ENCODE data around the gene SDK1. TPM values are rescaled to one million over a fixed set of nuclear protein-coding genes. Genes with fewer than 3 reads are reported as not detected.

The SDK1 gene
- total and polyA plus RNA-seq, 10 of the 15 experiments (the other 5 are each of a cell fraction or from before 2014, with no cell fraction given): 0.14 to 0.33 TPM; not detected in 8

DNA sequence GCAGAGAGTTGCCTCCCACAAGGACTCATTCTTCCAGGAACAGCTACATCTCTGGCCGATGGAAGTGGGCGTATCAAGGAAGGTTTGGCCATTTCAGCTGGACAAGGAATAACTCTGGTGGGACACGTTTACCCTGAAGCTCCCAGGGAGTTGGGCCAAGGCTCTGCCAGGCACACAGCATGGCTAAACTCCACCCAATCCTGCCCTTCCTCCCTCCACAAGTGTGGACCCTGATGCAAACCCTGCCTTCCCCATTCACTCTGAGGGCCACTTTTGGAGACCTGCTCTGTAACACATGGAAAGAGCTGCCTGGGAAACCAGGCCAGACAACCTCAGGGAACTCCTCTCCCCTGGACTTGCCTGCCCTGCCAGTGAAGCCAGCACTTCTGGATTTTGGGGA is 973.2 kb downstream of the SDK1 start:
- Histone ChIP-seq H3K27me3 (replicated peaks in 1 of 2; ENCODE audit: control insufficient read depth in 2 of 2, insufficient read depth in 2 of 2, low read length in 1 of 2) (no peaks in the 10 kb centered on the region), H3K4me2 (ENCODE audit: control insufficient read depth, insufficient read depth) (no peak overlapping the region), H3K9ac (ENCODE audit: control insufficient read depth, insufficient read depth, low read length) (no peak overlapping the region), H3K4me3 (no peak overlapping the region), H3K36me3 (ENCODE audit: control insufficient read depth in 2 of 2, insufficient read depth in 2 of 2, low read length in 1 of 2) (no peaks in the 10 kb centered on the region), H2AFZ (ENCODE audit: control insufficient read depth, low read depth, low read length) (no peak overlapping the region), H3K4me1 (ENCODE audit: control insufficient read depth, insufficient read depth, low read length) (no peaks in the 10 kb centered on the region), H3K9me3 (replicated peaks; ENCODE audit: control insufficient read depth, insufficient read depth, low read length) (peaks cover 2% of the 10 kb centered on the region; the same call in 1 of the 3 replicates), H3K79me2 (ENCODE audit: control insufficient read depth, insufficient read depth, low read length) (no peaks in the 10 kb centered on the region), H4K20me1 (ENCODE audit: control insufficient read depth, insufficient read depth) (no peaks in the 10 kb centered on the region), H3K27ac (ENCODE audit: control insufficient read depth, insufficient read depth) (no peak overlapping the region)
- ChIA-PET SMC1A (ENCODE audit: uncharacterized antibody, unreplicated experiment) (no interaction called here), RAD21 (ENCODE audit: unreplicated experiment) (no interaction called here), POLR2A (no interaction called here), CTCF (no interaction called here)
- in situ Hi-C loops (cut with MboI): no loop called here
- DNase-seq (ENCODE audit: low read depth, low spot score) (no peak), FAIRE-seq (no peak), ATAC-seq (no peak)
- WGBS (ENCODE audit: insufficient coverage, insufficient replicate concordance, low lambda C conversion rate, missing lambda C conversion rate): 25% methylated on average over 3 of the region's 3 CpGs
- intact Hi-C loops (cut with micrococcal nuclease; ENCODE audit: unreplicated experiment): no loop called here
- no peak for TF ChIP-seq HDGF (IDR thresholded peaks at IDR 0.05)
- no peak for TF ChIP-seq CBFB (IDR thresholded peaks at IDR 0.05; ENCODE audit: low read depth)
- TF ChIP-seq CHD1 (IDR thresholded peaks at IDR 0.05; ENCODE audit: low read depth, low read length): no peak
- TF ChIP-seq, protein P1, sequence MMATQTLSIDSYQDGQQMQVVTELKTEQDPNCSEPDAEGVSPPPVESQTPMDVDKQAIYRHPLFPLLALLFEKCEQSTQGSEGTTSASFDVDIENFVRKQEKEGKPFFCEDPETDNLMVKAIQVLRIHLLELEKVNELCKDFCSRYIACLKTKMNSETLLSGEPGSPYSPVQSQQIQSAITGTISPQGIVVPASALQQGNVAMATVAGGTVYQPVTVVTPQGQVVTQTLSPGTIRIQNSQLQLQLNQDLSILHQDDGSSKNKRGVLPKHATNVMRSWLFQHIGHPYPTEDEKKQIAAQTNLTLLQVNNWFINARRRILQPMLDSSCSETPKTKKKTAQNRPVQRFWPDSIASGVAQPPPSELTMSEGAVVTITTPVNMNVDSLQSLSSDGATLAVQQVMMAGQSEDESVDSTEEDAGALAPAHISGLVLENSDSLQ (IDR thresholded peaks at IDR 0.05): no peak
- TF ChIP-seq RAD21 (IDR thresholded peaks at IDR 0.05; ENCODE audit: insufficient read depth, low read depth, low read length): no peak
- TF ChIP-seq RB1 (IDR thresholded peaks at IDR 0.05; ENCODE audit: borderline replicate concordance): no peak
- no peak for TF ChIP-seq MEF2B (IDR thresholded peaks at IDR 0.05; ENCODE audit: partially characterized antibody, poor library complexity, severe bottlenecking)
- no peak for TF ChIP-seq FOS (IDR thresholded peaks at IDR 0.05; ENCODE audit: borderline replicate concordance, extremely low read depth, insufficient read length)
- no peak for TF ChIP-seq SREBF1 (IDR thresholded peaks at IDR 0.05; ENCODE audit: low read length)
- TF ChIP-seq NBN (IDR thresholded peaks at IDR 0.05): no peak
- TF ChIP-seq JUNB (IDR thresholded peaks at IDR 0.05): no peak
- TF ChIP-seq, protein P2, sequence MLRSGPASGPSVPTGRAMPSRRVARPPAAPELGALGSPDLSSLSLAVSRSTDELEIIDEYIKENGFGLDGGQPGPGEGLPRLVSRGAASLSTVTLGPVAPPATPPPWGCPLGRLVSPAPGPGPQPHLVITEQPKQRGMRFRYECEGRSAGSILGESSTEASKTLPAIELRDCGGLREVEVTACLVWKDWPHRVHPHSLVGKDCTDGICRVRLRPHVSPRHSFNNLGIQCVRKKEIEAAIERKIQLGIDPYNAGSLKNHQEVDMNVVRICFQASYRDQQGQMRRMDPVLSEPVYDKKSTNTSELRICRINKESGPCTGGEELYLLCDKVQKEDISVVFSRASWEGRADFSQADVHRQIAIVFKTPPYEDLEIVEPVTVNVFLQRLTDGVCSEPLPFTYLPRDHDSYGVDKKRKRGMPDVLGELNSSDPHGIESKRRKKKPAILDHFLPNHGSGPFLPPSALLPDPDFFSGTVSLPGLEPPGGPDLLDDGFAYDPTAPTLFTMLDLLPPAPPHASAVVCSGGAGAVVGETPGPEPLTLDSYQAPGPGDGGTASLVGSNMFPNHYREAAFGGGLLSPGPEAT (IDR thresholded peaks at IDR 0.05; ENCODE audit: low read depth): no peak
- no TSS peak for BruUV-seq (replicated peaks)

Measured in GM12878 (cell line).